ENCODE results near the gene C20orf144.
"Not testable (repeated sequence)": the region's sequence is repeated elsewhere in the genome, so short reads cannot be mapped to it uniquely, and the experiment has no call there.

The C20orf144 gene

DNA sequence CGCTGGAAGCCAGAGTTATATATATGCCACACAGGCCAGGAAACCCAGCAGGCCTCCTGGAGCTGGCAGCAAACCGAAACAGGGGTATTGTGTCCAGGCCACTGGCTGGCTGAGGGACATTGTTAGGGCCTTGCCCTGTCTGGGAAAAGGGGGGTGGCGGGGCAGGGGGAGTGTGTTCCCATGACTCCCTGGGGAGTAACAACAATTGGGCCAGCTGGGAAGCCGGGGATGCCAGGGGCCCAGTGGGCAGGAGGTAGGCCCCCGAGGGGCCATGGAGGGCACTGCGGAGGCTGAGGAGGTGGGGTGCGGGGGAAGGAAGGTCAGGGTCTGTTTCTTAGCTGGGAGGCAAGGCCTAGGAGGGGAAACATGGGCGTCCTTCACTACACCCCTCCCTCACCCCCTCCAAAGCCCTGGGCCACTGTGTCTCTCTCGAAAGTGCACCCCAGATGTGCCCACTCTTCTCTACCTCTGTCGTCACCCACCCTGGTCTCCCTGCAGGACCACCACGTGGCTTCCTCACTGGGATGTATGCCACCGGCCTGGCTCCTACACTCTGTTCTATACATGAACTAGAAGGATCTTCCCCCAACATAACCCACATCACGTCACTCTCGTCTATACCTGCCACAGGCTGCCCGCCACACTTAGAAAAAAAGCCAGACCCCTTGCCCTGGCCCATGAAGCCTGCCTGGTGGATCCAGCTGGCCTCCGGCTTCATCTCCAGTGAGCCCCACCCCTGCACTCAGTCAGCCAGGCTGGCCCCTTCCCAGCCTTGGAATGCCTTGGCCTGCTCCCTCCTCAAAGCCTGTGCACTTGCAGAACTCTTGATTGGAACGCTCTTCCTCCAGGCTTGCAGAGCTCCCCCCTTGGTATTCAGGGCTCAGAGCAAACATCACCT is 31.9 kb downstream of the C20orf144 start:
- no peak for DNase-seq (ENCODE audit: low read depth)

DNA sequence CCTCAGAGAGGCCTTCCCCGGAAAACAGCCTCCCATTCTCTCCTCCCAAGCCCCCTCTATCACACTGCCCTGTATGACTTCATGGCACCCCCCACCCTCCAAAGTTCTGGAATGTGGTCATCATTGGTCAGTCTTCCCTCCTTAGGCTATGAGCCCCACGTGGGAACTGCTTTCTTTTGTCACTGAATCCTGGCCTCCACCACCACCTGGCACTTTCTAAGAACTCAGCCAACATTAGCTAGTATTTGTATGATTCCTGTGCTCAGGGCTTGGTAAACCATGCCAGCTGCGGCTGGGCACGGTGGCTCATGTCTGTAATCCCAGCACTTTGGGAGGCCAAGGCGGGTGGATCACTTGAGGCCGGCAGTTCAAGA is 32.5 kb downstream of the C20orf144 start:
- DNase-seq (ENCODE audit: low read depth): no peak

DNA sequence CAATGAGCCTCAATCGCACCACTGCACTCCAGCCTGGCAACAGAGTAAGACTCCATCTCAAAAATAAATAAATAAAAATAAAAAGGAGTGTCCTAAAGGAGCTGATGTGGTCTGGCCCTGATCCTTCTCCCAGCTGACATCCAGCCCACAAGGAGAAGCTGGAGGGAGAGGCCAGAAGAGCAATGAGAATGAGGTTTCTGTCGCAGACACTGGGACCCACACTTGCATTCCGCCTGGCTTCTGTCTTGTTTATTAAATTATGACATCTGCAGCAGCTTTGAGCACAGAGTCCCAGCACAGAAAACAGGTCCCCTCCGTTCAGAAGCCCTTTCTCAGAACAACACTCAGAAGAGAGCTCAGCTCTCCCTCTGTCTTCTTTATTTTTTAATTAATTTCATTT is 34.3 kb downstream of the C20orf144 start:
- DNase-seq (ENCODE audit: low read depth): no peak

DNA sequence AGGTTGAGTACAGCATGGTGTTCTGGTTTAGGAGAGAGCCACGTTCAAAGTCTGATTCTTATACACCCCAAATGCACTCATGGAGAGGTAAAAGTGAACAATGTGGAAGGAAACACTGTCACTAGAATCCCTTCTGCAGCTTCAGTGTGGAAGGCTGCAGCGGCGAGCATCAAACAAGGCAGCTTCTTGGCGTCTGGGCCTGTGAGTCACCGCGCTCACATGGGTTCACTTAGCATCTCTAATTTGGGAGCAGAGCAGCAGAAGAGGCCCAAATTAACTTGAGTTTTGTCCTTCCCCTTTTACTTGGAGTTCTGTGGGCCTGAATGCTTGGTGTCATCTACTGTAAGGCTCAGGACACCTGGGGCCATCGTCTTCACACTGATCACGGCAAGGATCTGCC is 35.0 kb downstream of the C20orf144 start:
- no peak for DNase-seq (ENCODE audit: low read depth)

DNA sequence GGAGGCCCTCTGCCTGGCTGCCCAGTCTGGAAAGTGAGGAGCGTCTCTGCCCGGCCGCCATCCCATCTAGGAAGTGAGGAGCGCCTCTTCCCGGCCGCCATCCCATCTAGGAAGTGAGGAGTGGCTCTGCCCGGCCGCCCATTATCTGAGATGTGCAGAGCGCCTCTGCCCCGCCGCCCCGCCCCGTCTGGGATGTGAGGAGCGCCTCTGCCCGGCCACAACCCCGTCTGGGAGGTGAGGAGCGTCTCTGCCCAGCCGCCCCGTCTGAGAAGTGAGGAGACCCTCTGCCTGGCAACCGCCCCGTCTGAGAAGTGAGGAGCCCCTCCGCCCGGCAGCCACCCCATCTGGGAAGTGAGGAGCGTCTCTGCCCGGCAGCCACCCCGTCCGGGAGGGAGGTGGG is 36.8 kb downstream of the C20orf144 start:
- DNase-seq (ENCODE audit: low read depth): not testable (repeated sequence)

DNA sequence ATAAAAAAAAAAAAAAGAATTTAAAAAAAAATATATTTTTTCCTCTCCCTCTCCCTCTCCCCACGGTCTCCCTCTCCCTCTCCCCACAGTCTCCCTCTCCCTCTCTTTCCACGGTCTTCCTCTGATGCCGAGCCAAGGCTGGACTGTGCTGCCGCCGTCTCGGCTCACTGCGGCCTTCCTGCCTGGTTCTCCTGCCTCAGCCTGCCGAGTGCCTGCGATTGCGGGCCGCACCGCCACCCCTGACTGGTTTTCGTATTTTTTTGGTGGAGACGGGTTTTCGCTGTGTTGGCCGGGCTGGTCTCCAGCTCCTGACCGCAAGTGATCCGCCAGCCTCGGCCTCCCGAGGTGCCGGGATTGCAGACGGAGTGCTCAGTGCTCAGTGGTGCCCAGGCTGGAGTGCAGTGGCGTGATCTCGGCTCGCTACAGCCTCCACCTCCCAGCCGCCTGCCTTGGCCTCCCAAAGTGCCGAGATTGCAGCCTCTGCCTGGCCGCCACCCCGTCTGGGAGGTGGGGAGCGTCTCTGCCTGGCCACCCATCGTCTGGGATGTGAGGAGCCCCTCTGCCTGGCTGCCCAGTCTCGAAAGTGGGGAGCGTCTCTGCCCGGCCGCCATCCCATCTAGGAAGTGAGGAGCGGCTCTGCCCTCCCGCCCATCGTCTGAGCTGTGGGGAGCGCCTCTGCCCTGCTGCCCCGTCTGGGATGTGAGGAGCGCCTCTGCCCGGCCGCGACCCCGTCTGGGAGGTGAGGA is 38.7 kb downstream of the C20orf144 start:
- DNase-seq (ENCODE audit: low read depth): not testable (repeated sequence)

DNA sequence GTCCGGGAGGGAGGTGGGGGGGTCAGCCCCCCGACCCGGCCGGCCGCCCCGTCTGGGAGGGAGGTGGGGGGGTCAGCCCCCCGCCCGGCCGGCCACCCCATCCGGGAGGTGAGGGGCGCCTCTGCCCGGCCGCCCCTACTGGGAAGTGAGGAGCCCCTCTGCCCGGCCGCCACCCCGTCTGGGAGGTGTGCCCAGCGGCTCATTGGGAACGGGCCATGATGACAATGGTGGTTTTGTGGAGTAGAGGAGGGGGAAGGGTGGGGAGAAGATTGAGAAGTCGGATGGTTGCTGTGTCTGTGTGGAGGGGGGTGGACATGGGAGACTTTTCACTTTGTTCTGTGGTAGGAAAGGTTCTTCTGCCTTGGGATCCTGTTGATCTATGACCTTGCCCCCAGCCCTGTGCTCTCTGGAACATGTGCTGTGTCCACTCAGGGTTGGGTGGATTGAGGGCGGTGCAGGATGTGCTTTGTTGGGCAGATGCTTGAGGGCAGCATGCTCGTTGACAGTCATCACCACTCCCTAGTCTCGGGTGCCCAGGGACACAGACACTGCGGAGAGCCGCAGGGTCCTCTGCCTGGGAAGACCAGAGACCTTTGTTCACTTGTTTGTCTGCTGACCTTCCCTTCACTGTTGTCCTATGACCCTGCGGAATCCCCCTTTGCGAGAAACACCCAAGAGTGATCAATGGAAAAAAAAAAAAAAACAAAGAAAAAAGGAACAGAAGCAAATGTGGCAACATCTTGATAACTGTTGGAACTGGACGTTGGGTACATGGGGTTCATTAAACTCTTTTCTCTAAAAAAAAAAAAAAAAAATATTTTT is 39.7 kb downstream of the C20orf144 start:
- no peak for DNase-seq (ENCODE audit: low read depth)

DNA sequence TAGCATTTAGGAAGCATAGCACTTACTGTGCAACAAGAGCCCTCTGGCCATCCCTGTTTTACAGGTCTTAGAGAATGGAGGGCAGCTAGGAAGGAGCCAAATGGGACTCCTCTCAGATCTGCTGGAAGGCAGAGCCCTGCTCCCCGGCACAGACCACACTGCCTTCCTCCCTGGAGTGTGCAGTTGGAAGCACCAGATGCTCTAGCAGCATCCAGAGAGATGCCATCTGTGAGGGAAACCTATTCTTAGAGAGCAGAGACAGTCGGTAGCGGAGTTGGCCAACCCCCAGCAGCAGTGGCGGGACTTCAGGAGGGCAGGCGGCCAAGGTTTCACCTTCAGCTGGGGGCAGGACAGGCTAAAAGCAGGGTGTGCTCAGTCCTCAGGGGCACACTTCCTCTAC is 40.7 kb downstream of the C20orf144 start:
- DNase-seq (ENCODE audit: low read depth): no peak

DNA sequence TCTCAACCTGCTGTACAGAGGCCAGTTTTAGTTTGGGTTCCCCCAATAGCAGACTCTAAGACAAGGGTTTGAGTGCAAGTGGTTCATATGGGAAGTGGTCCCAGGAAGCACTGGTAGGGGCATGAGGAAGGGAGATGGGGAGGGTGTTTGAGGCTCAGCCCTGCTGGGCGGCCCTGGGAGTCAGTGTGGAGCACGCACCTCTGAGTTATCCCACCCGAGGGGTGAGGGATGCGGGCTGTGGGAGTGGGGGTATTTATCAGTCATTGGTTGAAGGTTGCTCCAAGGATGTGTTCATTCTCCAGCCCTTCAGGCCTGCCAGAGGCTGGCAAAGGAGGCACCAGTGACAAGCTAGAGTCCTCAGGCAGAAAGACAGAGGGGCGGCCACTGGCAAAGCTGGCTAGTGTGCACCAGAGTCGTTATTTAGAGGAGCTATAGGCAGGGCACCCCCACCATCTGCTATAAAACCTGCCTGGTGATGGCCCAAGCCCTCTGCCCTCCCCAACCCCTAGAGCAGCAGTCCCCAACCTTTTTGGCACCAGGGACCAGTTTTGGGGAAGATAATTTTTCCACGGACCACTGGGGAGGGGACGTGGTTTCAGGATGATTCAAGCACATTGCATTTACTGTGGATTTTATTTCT is 41.5 kb downstream of the C20orf144 start:
- DNase-seq (ENCODE audit: low read depth): no peak

DNA sequence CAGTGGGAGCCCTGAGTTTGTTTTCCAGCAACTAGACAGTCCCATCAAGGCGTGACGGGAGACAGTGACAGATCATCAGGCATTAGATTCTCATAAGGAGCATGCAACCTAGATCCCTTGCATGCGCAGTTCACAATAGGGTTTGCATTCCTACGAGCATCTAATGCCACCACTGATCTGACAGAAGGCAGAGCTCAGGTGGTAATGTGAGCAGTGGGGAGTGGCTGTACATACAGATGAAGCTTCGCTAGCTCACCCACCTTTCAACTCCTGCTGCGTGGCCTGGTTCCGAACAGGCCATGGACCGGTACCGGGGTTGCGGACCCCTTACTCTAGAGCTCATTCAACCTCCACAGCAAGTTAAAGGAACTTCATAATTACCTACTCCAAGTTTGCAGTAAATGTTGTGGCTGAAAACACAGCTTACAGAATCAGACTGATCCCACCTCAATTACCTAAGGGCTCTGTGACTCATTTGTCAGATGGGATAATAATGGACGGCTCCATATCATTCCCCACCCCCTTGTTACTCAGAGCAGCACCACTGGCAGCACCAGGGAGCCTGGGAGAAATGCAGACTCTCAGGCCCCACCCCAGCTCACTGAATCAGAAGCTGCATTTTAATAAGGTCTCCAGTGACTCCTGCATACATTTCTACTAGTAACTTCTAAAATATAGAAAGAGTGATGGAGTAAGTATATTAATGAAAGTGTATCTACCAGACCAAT is 42.2 kb downstream of the C20orf144 start:
- DNase-seq (ENCODE audit: low read depth): no peak

DNA sequence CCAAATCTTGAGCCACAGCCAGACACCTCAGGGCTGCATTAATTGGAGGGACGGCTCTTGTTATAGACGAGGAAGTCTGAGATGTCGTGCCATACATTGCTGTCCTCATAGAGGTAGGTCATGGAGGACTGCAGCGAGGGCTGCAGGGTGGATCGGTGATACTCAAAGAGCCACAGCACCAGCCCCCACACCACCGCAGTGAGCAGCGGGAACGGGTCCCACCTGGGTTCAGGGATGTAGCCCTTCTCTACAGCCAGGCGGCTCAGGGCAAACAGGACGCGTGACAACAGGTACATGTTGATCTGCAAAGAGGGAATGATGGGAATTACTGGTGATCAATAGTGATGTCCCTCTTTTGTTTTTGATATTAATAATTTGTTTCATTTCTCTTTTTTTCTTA is 45.5 kb downstream of the C20orf144 start:
- DNase-seq (ENCODE audit: low read depth): no peak

DNA sequence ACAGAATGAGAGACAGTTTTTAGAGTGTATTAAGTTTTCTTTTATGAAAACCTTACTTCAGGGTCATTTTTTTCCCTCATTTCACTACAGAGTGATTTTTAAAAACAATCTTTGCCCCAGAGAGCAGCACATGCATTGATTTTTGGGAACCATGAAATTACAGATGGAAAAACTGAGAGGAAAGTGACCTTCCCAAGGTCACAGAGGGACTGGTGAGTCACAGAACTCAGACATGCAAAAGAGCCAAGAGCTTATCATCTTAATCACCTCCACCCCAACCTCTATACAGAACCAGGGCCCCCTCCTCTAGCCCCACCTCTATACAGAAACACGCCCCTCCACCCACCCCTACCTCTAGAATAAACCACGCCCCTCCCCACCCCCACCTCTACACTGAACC is 47.3 kb downstream of the C20orf144 start:
- DNase-seq (ENCODE audit: low read depth): no peak

DNA sequence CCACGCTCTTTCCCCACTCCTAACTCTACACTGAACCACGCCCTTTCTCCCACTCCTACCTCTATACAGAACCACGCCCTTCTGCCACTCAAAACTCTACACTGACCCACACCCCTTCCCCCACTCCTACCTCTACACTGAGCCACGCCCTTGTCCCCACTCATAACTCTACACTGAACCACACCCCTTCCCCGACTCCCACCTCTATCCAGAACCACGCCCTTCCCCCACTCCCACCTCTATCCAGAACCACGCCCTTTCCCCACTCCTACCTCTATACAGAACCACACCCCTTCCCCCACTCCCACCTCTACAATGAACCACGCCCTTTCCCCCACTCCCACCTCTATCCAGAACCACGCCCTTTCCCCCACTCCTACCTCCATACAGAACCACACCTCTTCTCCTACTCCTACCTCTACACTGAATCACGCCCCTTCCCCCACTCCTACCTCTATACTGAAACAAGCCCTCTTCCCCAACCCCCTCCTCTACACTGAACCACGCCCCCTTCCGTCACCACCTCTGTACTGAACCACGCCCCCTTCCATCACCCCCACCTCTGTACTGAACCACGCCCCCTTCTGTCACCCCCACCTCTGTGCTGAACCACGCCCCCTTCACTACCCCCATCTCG is 47.9 kb downstream of the C20orf144 start:
- no peak for DNase-seq (ENCODE audit: low read depth)

DNA sequence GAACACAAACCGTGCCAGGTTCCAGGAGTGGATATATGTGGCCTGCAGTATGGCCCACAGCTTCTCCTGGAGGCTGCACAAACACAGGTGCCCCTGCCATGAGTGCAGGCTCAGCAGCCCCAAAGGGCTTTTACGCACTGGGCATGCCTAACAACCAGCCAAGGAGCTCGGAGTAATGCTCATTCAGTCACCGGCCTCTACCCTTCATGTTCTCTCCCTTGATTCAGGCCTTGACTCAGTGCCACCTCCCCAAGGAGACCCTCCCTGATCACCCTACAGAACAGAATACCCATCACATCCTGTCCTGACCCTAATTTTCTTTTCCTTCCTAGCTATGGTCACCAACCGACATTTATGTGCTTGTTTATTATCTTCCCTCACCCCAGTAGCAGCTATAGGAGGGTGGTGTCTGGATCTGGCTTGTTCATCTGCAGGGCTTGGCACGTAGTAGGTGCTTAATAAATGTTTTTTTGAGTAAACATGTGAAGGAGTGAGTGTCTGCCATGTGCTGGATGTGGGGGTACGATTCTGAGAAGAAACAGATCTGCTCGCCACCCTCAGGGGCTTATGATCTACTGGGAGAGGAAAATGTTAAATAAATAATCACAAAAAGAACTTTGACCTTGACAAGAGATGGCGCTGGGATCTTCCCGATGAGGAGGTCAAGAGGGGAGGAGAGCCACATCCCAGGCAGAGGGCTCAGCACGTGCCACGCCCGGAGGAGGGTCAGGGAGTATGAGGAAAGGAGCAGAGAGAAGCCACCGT is 48.7 kb downstream of the C20orf144 start:
- DNase-seq (ENCODE audit: low read depth): no peak

DNA sequence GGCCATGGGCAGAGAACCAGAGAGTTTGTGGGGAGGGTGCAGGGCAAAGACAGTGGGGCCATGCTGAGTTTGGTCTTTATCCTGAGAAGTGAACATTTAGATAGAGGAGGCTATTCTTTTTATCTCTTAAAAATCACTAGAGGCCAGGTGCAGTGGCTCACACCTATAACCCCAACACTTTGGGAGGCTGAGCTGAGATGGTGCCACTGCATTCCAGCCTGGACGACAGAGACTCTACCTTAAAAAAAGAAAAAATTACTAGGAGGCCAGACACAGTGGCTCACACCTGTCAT is 49.3 kb downstream of the C20orf144 start:
- DNase-seq (ENCODE audit: low read depth): no peak

Data from stimulated activated CD8-positive, alpha-beta memory T cell treated with anti-CD3 and anti-CD28 coated beads, Interleukin-12 subunit alpha, Interleukin-12 subunit beta, amount 100 ng/mL, for 4 hours (primary cell).